NCI-H345 treated with DMSO at 0.1 percent for 48 hours (cell line): Measurements from ENCODE around the gene TMCC1.
"Not testable (repeated sequence)": the region's sequence is repeated elsewhere in the genome, so short reads cannot be mapped to it uniquely, and the experiment has no call there.

Source experiments
- DNase-seq: peaks from one replicate; lab custom pipeline; 2025; ENCODE audit not compliant: unreplicated experiment; lab: John Stamatoyannopoulos, UW

Gene TMCC1

GRCh38 chr3:129655291-129655700 is 238.2 kb downstream of the TMCC1 start:
- no peak for DNase-seq

GRCh38 chr3:129654131-129654530 is 239.4 kb downstream of the TMCC1 start:
- DNase-seq: no peak

- DNase-seq: no peak
These were observed 240.5 kb downstream of the TMCC1 start for GRCh38 chr3:129653019-129653418.

DNA sequence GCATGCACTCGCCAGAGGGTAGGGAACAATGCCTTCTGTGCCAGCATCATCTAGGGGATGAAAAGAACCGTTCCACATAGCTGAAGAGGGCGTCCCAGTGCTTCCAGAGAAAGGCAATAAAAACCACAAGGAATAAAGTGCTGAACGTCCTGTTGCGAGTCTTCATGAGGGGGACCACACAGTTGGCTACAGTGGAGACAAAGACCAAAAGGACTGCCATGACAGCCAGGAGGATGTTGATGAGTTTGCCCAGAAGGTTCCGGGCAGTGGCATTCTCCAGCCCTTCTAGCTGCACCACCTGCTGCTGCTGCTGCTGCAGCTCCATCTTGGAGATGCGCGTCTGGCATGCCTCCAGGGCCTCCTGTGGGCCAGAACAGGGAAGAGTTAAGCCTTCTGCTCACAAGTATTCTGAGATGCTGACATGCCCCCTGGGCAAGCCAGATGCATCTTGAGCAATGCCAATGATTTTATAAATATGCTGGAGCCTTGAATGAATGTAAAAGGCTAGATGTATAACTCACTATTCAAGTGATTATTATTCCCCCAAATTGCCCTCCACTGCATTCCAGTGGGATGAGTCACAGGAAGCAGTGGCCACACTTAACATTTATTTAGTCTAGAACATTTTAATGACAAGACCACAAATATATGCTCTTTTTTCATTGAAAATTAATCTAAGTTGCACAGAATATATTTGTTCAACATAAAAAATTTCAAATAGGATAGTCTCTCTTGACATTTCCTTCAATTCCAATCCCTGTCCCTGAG is 241.9 kb downstream of the TMCC1 start:
- no peak for DNase-seq

GRCh38 chr3:129650256-129650872 is 243.1 kb downstream of the TMCC1 start:
- DNase-seq: no peak

DNA sequence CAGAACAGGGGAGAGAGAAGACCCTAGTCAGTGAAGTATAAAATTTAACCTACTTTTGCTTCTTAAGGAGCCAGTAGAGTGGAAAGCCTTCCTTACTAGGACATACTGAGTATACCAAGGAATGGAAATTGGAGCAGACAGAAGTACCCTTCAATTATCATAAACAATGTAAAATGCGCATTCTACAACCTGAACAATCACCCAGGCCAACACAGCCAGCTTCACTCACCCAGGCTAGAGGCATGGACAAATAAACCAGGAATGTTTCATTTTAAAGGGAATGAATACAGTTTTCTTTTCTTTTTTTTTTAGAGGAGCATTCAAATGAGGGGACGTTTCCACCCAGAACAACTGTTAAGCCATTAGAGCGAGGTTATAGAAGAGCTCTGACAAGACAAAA is 245.1 kb downstream of the TMCC1 start:
- DNase-seq: no peak

DNA sequence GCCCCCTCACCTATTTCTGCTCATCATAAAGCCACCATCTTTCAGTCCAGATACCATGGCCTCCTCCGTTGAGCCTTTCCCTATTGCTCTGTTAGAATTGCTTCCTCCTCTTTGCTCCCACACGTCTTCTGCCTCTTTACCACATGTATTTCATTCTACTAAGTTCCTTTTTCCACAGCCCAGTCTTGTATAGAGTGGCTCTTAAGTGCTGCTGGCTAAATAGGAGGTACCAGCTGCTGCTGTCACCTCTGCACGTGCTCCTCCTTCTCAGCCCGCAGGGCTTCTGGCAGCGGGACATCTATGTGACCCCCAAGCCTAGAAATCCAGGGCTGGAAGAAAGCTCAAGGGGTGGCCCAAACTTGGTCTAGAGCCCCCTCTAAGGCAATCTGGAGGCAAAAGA is 248.2 kb downstream of the TMCC1 start:
- DNase-seq: no peak

- no peak for DNase-seq
These were observed 248.7 kb downstream of the TMCC1 start for GRCh38 chr3:129644836-129645235.

- DNase-seq: not testable (repeated sequence)
These were observed 251.8 kb downstream of the TMCC1 start for GRCh38 chr3:129641567-129642260.

- DNase-seq: not testable (repeated sequence)
These were observed 252.5 kb downstream of the TMCC1 start for GRCh38 chr3:129640985-129641384.

- DNase-seq: no peak
These were observed 255.0 kb downstream of the TMCC1 start for GRCh38 chr3:129638481-129638880.

DNA sequence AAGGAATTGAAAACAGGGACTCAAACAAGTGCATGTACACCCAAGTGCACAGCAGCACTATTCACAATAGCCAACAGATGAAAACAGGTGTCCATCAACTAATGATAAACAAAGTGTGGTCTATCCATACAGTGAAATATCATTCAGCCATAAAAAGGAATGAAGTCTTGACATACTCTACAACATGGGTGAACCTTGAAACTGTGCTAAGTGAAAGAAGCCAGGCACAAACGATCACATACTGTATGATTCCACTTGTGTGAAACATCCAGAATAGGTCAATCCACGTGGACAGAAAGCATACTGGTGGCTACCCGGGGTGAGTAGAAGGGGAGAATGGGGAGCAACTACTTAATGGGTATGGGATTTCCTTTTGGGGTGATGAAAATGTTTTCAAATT is 257.4 kb downstream of the TMCC1 start:
- no peak for DNase-seq

DNA sequence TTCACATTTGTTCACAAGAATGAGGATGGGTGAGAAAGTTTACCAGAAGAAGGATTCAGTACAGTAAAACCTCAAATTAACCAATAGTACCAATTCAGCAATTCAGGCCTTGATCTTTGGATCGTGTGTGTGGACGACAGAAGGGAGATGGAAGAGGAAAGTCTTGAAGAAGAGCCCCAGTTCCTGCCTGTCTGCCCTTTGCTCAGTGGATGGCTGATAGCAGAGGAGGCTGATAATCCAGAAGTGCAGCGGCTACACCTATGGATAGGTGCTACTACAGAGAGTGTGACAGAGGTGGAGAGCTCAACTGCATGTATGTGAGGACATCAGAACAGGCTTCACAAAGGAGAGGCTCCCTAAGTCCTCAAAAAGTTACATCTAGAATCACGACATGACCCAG is 257.9 kb downstream of the TMCC1 start:
- no peak for DNase-seq

GRCh38 chr3:129633751-129634481 is 259.6 kb downstream of the TMCC1 start:
- no peak for DNase-seq

- DNase-seq: no peak
These were observed 260.5 kb downstream of the TMCC1 start for GRCh38 chr3:129632977-129633376.

GRCh38 chr3:129632556-129632955 is 261.0 kb downstream of the TMCC1 start:
- DNase-seq: no peak

GRCh38 chr3:129632056-129632455 is 261.5 kb downstream of the TMCC1 start:
- DNase-seq: no peak

- DNase-seq: no peak
These were observed 264.5 kb downstream of the TMCC1 start for GRCh38 chr3:129629011-129629410.

DNA sequence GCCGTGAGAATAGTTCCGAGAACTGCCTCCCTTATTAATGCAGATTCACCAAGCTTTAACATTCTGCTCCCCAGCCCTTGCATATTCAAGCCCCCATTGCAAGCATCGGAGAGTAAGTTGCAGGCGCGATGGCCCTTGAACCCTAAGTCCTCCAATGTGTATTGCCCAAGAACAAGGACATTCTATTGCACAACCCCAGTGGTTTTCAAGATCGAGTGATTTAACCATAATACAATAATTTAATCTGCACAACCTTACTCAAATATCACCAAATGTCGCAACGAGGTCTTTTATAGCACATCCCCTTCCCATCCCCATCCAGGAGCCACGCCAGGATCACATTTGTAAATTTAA is 265.4 kb downstream of the TMCC1 start:
- DNase-seq: no peak

- DNase-seq: peak; percentile 36
These were observed 266.0 kb downstream of the TMCC1 start for GRCh38 chr3:129627350-129628168.
